Subcutaneous adipose tissue (tissue), 4 donors: ENCODE measurements around the gene TSHR. TPM values are rescaled to one million over a fixed set of nuclear protein-coding genes. Genes with fewer than 3 reads are reported as not detected.

Experiments used
- CTCF ChIP-seq: fragments of 450-650 bp; IDR thresholded peaks from one replicate; pipeline ENCODE4 v1.5.1; 2016; ENCODE audit warnings: low read depth, mild to moderate bottlenecking, control low read depth, antibody characterized with exemption, moderate library complexity
- total RNA-seq, 4 donors: library from RNA; depleted of rRNA; stranded (reverse); fragments of >200 nt; gene quantifications; one replicate each; pipeline ENCODE4 v1.1.0, GENCODE V29; 2016

The TSHR gene
- total RNA-seq, 4 donors from 2014 or later, result 0.34 to 1.7 TPM; not detected in 2

DNA sequence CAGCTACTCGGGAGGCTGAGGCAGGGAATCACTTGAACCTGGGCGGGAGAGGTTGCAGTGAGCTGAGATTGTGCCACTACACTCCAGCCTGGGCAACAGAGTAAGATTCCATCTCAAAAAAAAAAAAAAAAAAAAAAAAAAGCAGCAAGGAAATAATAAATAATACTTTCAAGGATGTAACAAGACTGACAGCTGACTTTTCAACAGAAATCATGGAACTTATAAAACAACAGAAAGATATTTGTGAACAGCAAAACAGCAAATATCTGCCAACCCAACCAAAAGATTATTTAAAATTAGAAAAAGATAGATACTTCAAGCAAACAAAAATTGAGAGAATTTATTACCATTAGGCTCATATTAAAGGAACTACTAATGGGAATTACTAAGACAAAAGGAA, 115.1 kb downstream of the TSHR start:
- no peak for TF ChIP-seq CTCF

- TF ChIP-seq CTCF, result no peak
These were observed 130.2 kb downstream of the TSHR start for GRCh38 chr14:81085596-81085995.

DNA sequence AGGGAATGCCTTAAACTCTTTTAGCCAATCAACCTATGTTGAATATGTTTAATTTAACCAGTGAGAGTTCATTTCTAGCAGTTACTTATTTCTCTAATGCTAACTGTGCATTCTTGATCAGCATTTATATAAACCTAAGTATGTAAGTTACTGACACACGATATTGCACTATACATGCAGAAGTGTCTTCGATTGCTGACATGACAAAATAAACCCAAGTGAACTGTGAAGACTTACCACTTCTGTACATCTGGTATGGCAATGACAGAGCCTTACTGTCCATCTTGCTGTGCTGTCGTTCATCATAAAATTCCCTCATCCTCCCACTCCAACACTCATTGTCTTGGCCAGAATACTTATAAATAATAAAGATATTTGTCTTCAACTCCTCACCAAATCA, 131.8 kb downstream of the TSHR start:
- no peak for TF ChIP-seq CTCF

GRCh38 chr14:81091139-81091538, 135.7 kb downstream of the TSHR start:
- no peak for TF ChIP-seq CTCF

GRCh38 chr14:81091660-81092059, 136.2 kb downstream of the TSHR start:
- TF ChIP-seq CTCF, result no peak

DNA sequence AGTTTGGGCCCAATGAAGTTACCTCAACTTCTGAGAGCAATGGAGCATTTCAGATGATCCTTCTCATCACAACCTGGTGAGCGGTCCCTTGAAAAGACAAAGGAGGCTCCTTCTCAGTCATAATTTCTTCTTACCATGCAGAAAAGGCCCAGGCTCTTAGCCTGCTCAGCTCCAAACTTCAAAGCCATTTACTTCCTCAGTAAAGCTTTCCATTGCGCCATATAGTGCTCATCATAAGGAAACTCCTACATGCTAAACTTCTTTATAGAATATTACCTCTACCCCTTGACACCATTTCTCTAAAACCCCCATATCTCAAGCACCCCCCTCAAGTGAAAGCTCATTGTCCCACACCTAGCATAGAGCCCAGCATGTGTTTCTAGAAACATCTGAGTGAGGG, 138.2 kb downstream of the TSHR start:
- TF ChIP-seq CTCF, result no peak

DNA sequence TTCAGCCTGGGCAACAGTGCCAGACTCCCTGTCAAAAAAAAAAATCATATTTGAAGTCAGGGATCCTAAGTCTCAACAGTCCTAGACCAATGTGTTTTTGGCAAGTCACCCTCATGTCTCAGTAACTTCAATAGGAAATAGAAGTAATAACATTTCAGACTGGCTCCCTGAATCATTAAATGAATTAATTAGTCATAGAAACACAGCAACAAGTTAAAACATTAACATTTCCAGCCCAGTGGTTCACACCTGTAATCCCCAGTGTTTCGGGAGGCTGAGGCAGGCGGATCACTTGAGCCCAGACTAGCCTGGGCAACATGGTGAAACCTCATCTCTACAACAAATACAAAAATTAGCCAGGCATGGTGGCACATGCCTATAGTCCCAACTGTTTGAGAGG, 140.1 kb downstream of the TSHR start:
- no peak for TF ChIP-seq CTCF
